T-helper 2 cell treated with Interferon-gamma antibody and Interleukin-4, amounts not matched to agents 100 ng/mL and 5 ng/mL, for 36 hours (primary cell): ENCODE results near the gene SNRPA1. TPM values are rescaled to one million over a fixed set of nuclear protein-coding genes. Genes with fewer than 3 reads are reported as not detected.

Experiments
- intact Hi-C: fragments of 100-400 bp; cut with micrococcal nuclease; formaldehyde crosslinking; loops from one replicate; pipeline ENCODE4 v1.15.1; 2023
- total RNA-seq: library from RNA; stranded (reverse); gene quantifications from 2 replicates; pipeline ENCODE4 v1.2.3, GENCODE V29; 2022

SNRPA1 gene
- total RNA-seq, 1 donor from 2014 or later = 135 TPM

- intact Hi-C loops = no loop called here
These were observed 50.8 kb downstream of the SNRPA1 start for GRCh38 chr15:101244036-101244781.

- intact Hi-C loops = loop anchor here (2.0 kb wide), 1 partner anchor 37 kb away; no protein-coding TSS in a partner anchor
These were observed 51.6 kb downstream of the SNRPA1 start for GRCh38 chr15:101243420-101243819.

DNA sequence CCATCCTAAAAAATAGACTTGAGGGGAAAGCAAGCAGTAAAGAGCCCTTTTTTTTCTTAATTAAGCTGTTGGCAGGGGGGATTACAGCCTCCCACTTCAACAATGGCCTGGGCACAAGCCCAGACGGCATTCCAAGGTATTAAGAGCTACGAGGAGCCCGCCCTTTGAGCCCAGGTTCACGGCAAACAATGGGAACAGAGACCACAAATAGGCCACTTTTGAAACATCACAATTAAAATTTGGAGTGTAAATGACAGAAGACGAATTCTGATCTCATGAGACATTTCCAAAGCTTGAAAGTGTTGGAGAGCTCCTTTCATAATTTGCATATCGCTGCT is 52.1 kb downstream of the SNRPA1 start:
- intact Hi-C loops = loop anchor here (1.0 to 2.0 kb wide), 5 partner anchors 7 to 116 kb away; no protein-coding TSS in a partner anchor

DNA sequence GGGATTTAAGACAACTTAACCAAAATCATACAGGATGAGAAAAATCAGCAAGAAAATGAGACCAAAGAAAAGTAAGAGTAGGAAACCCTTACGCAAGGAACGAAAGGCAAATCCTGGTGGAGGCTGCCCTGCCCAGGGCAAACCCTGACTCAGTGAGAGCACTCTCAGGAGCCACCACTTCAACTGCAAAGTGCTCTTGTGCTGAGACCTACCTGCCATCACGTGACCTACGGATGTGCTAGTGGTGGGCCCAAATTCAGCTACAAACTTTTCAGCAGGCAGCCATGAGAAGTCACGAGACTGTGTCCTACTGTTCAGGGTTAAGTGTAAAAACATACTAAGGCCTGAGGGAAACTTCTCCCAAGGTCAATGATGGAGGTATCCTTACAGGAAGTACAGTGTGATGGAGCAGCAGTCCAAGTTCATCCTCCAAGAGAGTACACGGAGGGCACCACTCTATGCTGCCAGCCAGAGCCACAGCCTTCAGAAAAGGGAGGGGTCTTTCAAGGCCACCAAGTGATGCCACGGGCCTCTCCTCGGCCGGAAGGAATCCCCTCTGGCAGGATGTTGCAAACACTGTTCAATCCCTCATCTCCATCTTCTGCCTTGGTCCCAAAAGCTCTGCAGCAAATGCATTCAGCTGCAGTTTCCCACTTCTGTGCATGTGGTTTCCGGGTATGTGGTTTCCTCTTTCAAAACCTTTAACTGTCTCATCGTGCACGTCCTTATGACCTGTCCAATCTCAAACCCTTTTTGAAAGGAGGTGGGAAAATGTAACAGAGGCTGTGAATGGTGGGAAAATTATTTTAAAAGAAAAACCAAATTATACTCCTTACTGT is 52.7 kb downstream of the SNRPA1 start:
- intact Hi-C loops = loop anchor here (1.0 to 2.0 kb wide), 5 partner anchors 8 to 115 kb away; no protein-coding TSS in a partner anchor

- intact Hi-C loops = no loop called here
These were observed 54.7 kb downstream of the SNRPA1 start for GRCh38 chr15:101240358-101240757.

DNA sequence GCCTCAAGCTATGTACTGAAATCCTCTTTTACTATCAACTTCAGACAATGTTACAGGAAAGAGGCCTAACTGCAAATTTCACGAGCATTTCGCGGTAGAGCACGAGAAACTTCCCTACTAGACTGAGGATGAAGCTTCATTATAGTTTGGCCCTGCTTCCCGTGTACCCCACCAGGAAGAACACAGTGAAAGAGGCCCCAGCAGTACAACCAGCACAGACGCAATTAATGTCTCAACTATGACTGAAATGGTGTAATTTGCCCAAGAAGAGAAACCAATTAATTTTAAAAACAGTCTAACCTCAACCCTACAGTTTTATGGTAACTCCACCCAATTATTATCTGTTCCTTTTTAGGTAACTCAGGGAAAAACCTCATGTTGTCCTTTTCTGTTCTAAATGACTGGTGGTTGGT is 55.3 kb downstream of the SNRPA1 start:
- intact Hi-C loops = no loop called here

DNA sequence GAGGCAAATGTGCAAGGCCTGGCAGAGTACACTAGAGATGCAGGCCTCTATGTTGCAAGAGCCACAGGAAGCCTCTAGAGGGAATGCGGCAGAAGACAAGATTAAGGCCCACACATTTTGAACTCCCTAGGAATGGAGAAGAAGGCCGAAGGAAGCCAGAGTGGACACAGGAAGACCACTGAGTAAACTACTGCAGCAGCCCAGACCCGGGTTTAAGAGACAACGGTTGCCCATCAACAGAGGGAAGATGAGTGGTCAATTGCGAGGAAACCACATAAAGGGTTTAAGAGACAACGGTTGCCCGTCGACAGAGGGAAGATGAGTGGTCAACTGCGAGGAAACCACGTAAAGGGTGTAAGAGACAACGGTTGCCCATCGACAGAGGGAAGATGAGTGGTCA is 57.8 kb downstream of the SNRPA1 start:
- intact Hi-C loops = no loop called here

DNA sequence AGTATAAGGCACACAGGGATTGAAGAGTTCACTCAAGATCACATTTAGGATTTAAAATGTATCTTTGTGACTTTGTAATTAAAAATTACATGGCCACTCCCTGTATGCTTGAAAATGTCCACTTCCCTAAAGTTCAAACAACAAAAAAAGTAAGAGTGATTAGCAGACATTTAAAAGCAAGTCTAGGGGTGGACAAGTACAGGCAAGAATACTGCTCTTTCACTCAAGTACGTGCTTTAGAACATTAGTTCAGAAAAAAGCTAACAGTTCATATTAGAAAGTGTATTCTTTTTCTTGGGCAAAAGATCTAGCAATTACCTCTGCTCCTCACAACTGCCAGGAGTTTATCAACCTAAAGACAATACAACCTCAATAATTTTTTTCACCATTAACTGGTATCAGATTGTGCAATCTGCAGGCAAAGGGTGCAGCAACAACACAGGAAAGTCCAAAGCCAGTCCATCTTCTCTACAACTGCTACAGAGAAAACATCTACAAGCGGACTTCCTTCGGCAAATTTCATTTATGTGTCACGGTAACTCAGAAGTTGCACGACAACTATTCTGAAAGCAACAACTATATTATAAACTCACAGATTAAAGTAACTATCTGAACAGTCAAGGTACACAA is 61.3 kb downstream of the SNRPA1 start:
- intact Hi-C loops = no loop called here

DNA sequence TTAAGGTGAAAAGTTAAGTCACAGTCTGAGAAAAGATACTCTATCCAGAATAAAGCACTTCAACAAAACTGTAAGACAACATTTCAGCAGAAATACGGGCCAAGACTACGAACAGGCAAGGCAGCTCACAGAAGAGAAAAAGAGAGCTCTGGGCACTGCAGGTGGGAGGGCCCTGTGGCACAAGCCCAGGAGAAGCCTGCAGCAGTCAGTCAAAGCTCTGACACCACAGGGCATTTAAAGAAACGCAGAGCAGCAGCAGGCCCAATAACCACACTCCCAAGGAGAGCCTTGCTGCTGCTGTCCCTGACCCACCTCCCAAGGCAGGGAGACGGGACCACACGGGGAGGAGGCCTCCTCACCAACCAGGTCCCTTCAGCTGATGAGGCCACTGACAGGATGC is 62.4 kb downstream of the SNRPA1 start:
- intact Hi-C loops = no loop called here

Other genes with a start within 250 kb of the SNRPA1 start
- gene CHSY1, start 43.2 kb downstream of the SNRPA1 start, total RNA-seq = 35.6 and 37.5 TPM in 2 replicates
- 40.0 and 42.5 TPM in 2 replicates for gene SELENOS, start 17.8 kb downstream of the SNRPA1 start, total RNA-seq
- 2.6 and 3.3 TPM in 2 replicates for gene PCSK6, start 194.5 kb upstream of the SNRPA1 start, total RNA-seq